ENCODE measurements around the gene NBPF19. TPM values are rescaled to one million over a fixed set of nuclear protein-coding genes. Genes with fewer than 3 reads are reported as not detected.
"Not testable (repeated sequence)": the region's sequence is repeated elsewhere in the genome, so short reads cannot be mapped to it uniquely, and the experiment has no call there.

The NBPF19 gene
- total RNA-seq, result 10 to 100 TPM; 13.0 to 13.3 TPM

GRCh38 chr1:149474745-149475144 is at the start of gene NBPF19:
NBPF19 (plus strand) TSS chr1:149475045; CDS start chr1:149475933, 888 bp downstream.
- intact Hi-C loops (cut with micrococcal nuclease); H3K36me3 Mint-ChIP-seq (ENCODE audit: low read depth); H3K9me3 Mint-ChIP-seq; H3K4me1 Mint-ChIP-seq (ENCODE audit: low read depth); H3K4me3 Mint-ChIP-seq; CTCF ChIA-PET; H3K27ac Mint-ChIP-seq; H3K27me3 Mint-ChIP-seq (ENCODE audit: low read depth); DNase-seq: not testable (repeated sequence)

GRCh38 chr1:149428317-149428716 is 46.5 kb upstream of the NBPF19 start:
- H3K27me3 Mint-ChIP-seq (ENCODE audit: low read depth); CTCF ChIA-PET; H3K4me3 Mint-ChIP-seq: not testable (repeated sequence)

GRCh38 chr1:149445451-149445850 is 29.4 kb upstream of the NBPF19 start:
- H3K27ac Mint-ChIP-seq; H3K27me3 Mint-ChIP-seq (ENCODE audit: low read depth); H3K4me3 Mint-ChIP-seq; H3K9me3 Mint-ChIP-seq; intact Hi-C loops (cut with micrococcal nuclease); CTCF ChIA-PET; H3K36me3 Mint-ChIP-seq (ENCODE audit: low read depth); H3K4me1 Mint-ChIP-seq (ENCODE audit: low read depth): not testable (repeated sequence)
- DNase-seq, result peak; percentile 2

More at GRCh38 chr1:149428317-149428716, 46.5 kb upstream of the NBPF19 start:
- DNase-seq; H3K27ac Mint-ChIP-seq; intact Hi-C loops (cut with micrococcal nuclease); H3K4me1 Mint-ChIP-seq (ENCODE audit: low read depth); H3K36me3 Mint-ChIP-seq (ENCODE audit: low read depth); H3K9me3 Mint-ChIP-seq: not testable (repeated sequence)

- H3K4me3 Mint-ChIP-seq, CTCF ChIA-PET: not testable (repeated sequence)
These were observed 22.6 kb upstream of the NBPF19 start for GRCh38 chr1:149452196-149452595.

GRCh38 chr1:149452652-149453051 is 22.2 kb upstream of the NBPF19 start:
- not testable (repeated sequence) for H3K9me3 Mint-ChIP-seq

More at GRCh38 chr1:149452196-149452595, 22.6 kb upstream of the NBPF19 start:
- intact Hi-C loops (cut with micrococcal nuclease); H3K27me3 Mint-ChIP-seq (ENCODE audit: low read depth); H3K27ac Mint-ChIP-seq; H3K4me1 Mint-ChIP-seq (ENCODE audit: low read depth); H3K9me3 Mint-ChIP-seq; H3K36me3 Mint-ChIP-seq (ENCODE audit: low read depth); DNase-seq: not testable (repeated sequence)

GRCh38 chr1:149558350-149558825 is 83.5 kb downstream of the NBPF19 start:
- H3K27me3 Mint-ChIP-seq (ENCODE audit: low read depth); intact Hi-C loops (cut with micrococcal nuclease); CTCF ChIA-PET; H3K4me1 Mint-ChIP-seq (ENCODE audit: low read depth); H3K9me3 Mint-ChIP-seq; H3K36me3 Mint-ChIP-seq (ENCODE audit: low read depth): not testable (repeated sequence)
- peak overlapping the region; percentile 75 for H3K4me3 Mint-ChIP-seq
- H3K27ac Mint-ChIP-seq, result peak overlapping the region; percentile 92
- peak; percentile 80 for DNase-seq

More at GRCh38 chr1:149452652-149453051, 22.2 kb upstream of the NBPF19 start:
- intact Hi-C loops (cut with micrococcal nuclease); H3K36me3 Mint-ChIP-seq (ENCODE audit: low read depth); H3K4me3 Mint-ChIP-seq; H3K27me3 Mint-ChIP-seq (ENCODE audit: low read depth); H3K27ac Mint-ChIP-seq; CTCF ChIA-PET; DNase-seq; H3K4me1 Mint-ChIP-seq (ENCODE audit: low read depth): not testable (repeated sequence)

GRCh38 chr1:149561806-149562205 is 87.0 kb downstream of the NBPF19 start:
- H3K36me3 Mint-ChIP-seq (ENCODE audit: low read depth); DNase-seq; intact Hi-C loops (cut with micrococcal nuclease); H3K4me3 Mint-ChIP-seq; CTCF ChIA-PET; H3K27me3 Mint-ChIP-seq (ENCODE audit: low read depth); H3K4me1 Mint-ChIP-seq (ENCODE audit: low read depth); H3K9me3 Mint-ChIP-seq; H3K27ac Mint-ChIP-seq: not testable (repeated sequence)

- CTCF ChIA-PET; H3K27me3 Mint-ChIP-seq (ENCODE audit: low read depth); DNase-seq; H3K9me3 Mint-ChIP-seq; H3K4me1 Mint-ChIP-seq (ENCODE audit: low read depth); intact Hi-C loops (cut with micrococcal nuclease); H3K27ac Mint-ChIP-seq; H3K4me3 Mint-ChIP-seq; H3K36me3 Mint-ChIP-seq (ENCODE audit: low read depth): not testable (repeated sequence)
These were observed 90.6 kb downstream of the NBPF19 start for GRCh38 chr1:149565485-149565884.

GRCh38 chr1:149572763-149573162 is 97.9 kb downstream of the NBPF19 start:
- intact Hi-C loops (cut with micrococcal nuclease); H3K9me3 Mint-ChIP-seq; H3K27me3 Mint-ChIP-seq (ENCODE audit: low read depth); H3K4me3 Mint-ChIP-seq; H3K36me3 Mint-ChIP-seq (ENCODE audit: low read depth); CTCF ChIA-PET; H3K27ac Mint-ChIP-seq; DNase-seq; H3K4me1 Mint-ChIP-seq (ENCODE audit: low read depth): not testable (repeated sequence)

- CTCF ChIA-PET; H3K9me3 Mint-ChIP-seq; H3K27me3 Mint-ChIP-seq (ENCODE audit: low read depth); H3K36me3 Mint-ChIP-seq (ENCODE audit: low read depth); H3K27ac Mint-ChIP-seq; H3K4me1 Mint-ChIP-seq (ENCODE audit: low read depth); intact Hi-C loops (cut with micrococcal nuclease): not testable (repeated sequence)
- peak overlapping the region; percentile 46 for H3K4me3 Mint-ChIP-seq
- DNase-seq, result peak; percentile 60
These were observed 110.7 kb downstream of the NBPF19 start for GRCh38 chr1:149585592-149585991.

Other genes with a start within 250 kb of the NBPF19 start
- under 1 TPM; 0.41 to 0.57 TPM for gene PPIAL4C, start 108.8 kb downstream of the NBPF19 start, total RNA-seq

All from activated naive CD4-positive, alpha-beta T cell treated with anti-CD3 and anti-CD28 coated beads for 36 hours (primary cell).